ENCODE data around the gene PODXL2. TPM values are rescaled to one million over a fixed set of nuclear protein-coding genes. Genes with fewer than 3 reads are reported as not detected.

PODXL2 gene
- total RNA-seq, 1 experiment from 2014 or later = 15.3 TPM

GRCh38 chr3:127647166-127647844, 18.3 kb downstream of the PODXL2 start:
- no peak overlapping the region for H3K27ac ChIP-seq (ENCODE audit: low read length)
- no peaks in the 10 kb centered on the region for H3K27me3 ChIP-seq (ENCODE audit: control insufficient read depth, insufficient read depth, low read length)
- POLR2A ChIA-PET = interaction anchor here (0.7 kb wide), 1 partner anchor 22 kb away, joined by 3 read pairs; no protein-coding TSS in a partner anchor
- ATAC-seq = no peak
- CTCF ChIA-PET = interaction anchor here (0.5 to 0.6 kb wide), 2 partner anchors 69 to 354 kb away, joined by 3 to 4 read pairs; no protein-coding TSS in a partner anchor
- H3K4me1 ChIP-seq (ENCODE audit: control insufficient read depth, insufficient read depth, low read length) = no peaks in the 10 kb centered on the region
- TF ChIP-seq POLR2AphosphoS5 (IDR thresholded peaks at IDR 0.05; ENCODE audit: low read depth, low read length) (no peak), REST (IDR thresholded peaks at IDR 0.05; ENCODE audit: insufficient read depth in 1 of 2, low read depth in 2 of 2, low read length in 1 of 2) (no peak), SIN3A (IDR thresholded peaks at IDR 0.05; ENCODE audit: borderline replicate concordance, insufficient read depth, low read depth, low read length) (no peak), CTCF (IDR thresholded peaks at IDR 0.05) (no peak), TCF7L2 (IDR thresholded peaks at IDR 0.05; ENCODE audit: low read depth, low read length) (no peak)
- no peak for DNase-seq (ENCODE audit: low read depth, low spot score)
- H3K36me3 ChIP-seq (ENCODE audit: control insufficient read depth, insufficient read depth, low read length) = no peaks in the 10 kb centered on the region
- in situ Hi-C loops (cut with HindIII; ENCODE audit: low pct_unique_long_range_greater_than_20kb, low sequenced_read_pairs) (no loop called here), intact Hi-C loops (cut with micrococcal nuclease; ENCODE audit: unreplicated experiment) (no loop called here)
- BruUV-seq (replicated peaks) = no TSS peak
- H3K4me3 ChIP-seq (ENCODE audit: low read depth in 2 of 2, low read length in 2 of 2) = no peak overlapping the region
- no peaks in the 10 kb centered on the region for H3K9me3 ChIP-seq (ENCODE audit: control insufficient read depth, insufficient read depth, low read depth, low read length)

GRCh38 chr3:127647845-127648204, 18.8 kb downstream of the PODXL2 start:
- intact Hi-C loops (cut with micrococcal nuclease; ENCODE audit: unreplicated experiment) (no loop called here), in situ Hi-C loops (cut with HindIII; ENCODE audit: low pct_unique_long_range_greater_than_20kb, low sequenced_read_pairs) (no loop called here)
- TF ChIP-seq CTCF (IDR thresholded peaks at IDR 0.05) (no peak), POLR2AphosphoS5 (IDR thresholded peaks at IDR 0.05; ENCODE audit: low read depth, low read length) (no peak), REST (IDR thresholded peaks at IDR 0.05; ENCODE audit: insufficient read depth in 1 of 2, low read depth in 2 of 2, low read length in 1 of 2) (no peak), TCF7L2 (IDR thresholded peaks at IDR 0.05; ENCODE audit: low read depth, low read length) (no peak), SIN3A (IDR thresholded peaks at IDR 0.05; ENCODE audit: borderline replicate concordance, insufficient read depth, low read depth, low read length) (no peak)
- DNase-seq (ENCODE audit: low read depth, low spot score) = no peak
- no peak overlapping the region for H3K27ac ChIP-seq (ENCODE audit: low read length)
- H3K36me3 ChIP-seq (ENCODE audit: control insufficient read depth, insufficient read depth, low read length) = no peaks in the 10 kb centered on the region
- BruUV-seq (replicated peaks) = no TSS peak
- no peaks in the 10 kb centered on the region for H3K9me3 ChIP-seq (ENCODE audit: control insufficient read depth, insufficient read depth, low read depth, low read length)
- ChIA-PET POLR2A (no interaction called here), CTCF (interaction anchor here (0.5 to 0.6 kb wide), 3 partner anchors 32 to 353 kb away, joined by 3 to 4 read pairs (median 3); no protein-coding TSS in a partner anchor)
- no peaks in the 10 kb centered on the region for H3K27me3 ChIP-seq (ENCODE audit: control insufficient read depth, insufficient read depth, low read length)
- no peak overlapping the region for H3K4me3 ChIP-seq (ENCODE audit: low read depth in 2 of 2, low read length in 2 of 2)
- H3K4me1 ChIP-seq (ENCODE audit: control insufficient read depth, insufficient read depth, low read length) = no peaks in the 10 kb centered on the region
- ATAC-seq = no peak

Data from Panc1 (cell line).